T-helper 2 cell treated with Interferon-gamma antibody and Interleukin-4, amounts not matched to agents 5 μg/mL and 100 μg/mL, for 36 hours (primary cell): ENCODE data around the gene CDKN2B-AS1.

ENCODE experiments used
- DNase-seq: peaks from one replicate; pipeline ENCODE4 v3.0.0; 2021; ENCODE audit warnings: low spot score
- H3K27ac Mint-ChIP-seq: one replicate; pipeline ENCODE4 v1.8.0; 2021; ENCODE audit warnings: mild to moderate bottlenecking, mixed read lengths
- H3K27me3 Mint-ChIP-seq: one replicate; pipeline ENCODE4 v1.8.0; 2021; ENCODE audit warnings: low read depth, mixed read lengths
- H3K36me3 Mint-ChIP-seq: one replicate; pipeline ENCODE4 v1.8.0; 2021; ENCODE audit warnings: low read depth, mixed read lengths
- H3K4me1 Mint-ChIP-seq: one replicate; pipeline ENCODE4 v1.8.0; 2021; ENCODE audit warnings: low read depth, mixed read lengths
- H3K4me3 Mint-ChIP-seq: one replicate; pipeline ENCODE4 v1.8.0; 2022; ENCODE audit warnings: mild to moderate bottlenecking, moderate library complexity, mixed read lengths
- H3K9me3 Mint-ChIP-seq: one replicate; pipeline ENCODE4 v1.8.0; 2021; ENCODE audit warnings: mixed read lengths

CDKN2B-AS1 gene

GRCh38 chr9:22108581-22109370 is 114.2 kb downstream of the CDKN2B-AS1 start:
- H3K4me1 Mint-ChIP-seq, result peaks cover 43% of the 10 kb centered on the region
- DNase-seq, result no peak
- H3K4me3 Mint-ChIP-seq, result no peak overlapping the region
- H3K36me3 Mint-ChIP-seq, result peaks cover 1% of the 10 kb centered on the region
- no peaks in the 10 kb centered on the region for H3K9me3 Mint-ChIP-seq
- peaks cover 58% of the 10 kb centered on the region for H3K27me3 Mint-ChIP-seq
- no peak overlapping the region for H3K27ac Mint-ChIP-seq

DNA sequence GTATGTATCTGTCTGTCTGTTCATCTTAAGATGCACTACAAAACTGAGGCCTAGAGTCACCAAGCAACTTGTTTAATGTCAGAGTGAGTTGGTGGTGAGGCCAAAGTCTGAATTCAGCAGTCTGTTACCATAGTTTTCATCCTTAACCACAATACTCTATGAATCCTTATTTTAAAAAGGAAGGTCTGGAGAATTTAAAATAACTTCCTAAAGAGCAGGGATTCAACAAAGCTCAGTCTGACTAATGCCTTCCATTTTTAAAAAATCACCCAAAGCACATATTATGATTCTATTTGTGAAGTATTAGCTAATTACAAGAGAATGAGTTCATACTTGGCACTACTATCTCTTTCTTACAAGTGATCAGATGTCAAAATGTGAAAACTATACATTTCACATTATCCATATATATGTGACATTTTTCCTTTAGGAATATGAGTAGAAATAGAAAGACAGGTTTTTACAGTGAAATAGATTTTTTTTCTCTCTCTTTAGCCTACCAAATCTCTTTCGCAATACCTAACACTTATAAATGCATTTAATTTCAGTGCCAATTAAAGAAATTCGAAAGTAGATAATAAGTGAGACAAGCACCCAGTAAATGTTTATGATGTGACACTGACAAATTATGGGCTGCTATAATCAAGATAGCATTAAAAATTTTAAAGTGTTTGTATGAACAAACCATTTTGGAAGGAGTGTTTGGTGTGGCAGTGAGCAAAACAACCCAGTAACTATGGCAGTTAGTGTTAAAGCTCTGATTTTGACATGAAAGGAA is 116.8 kb downstream of the CDKN2B-AS1 start:
- no peak overlapping the region for H3K4me3 Mint-ChIP-seq
- H3K27ac Mint-ChIP-seq, result no peak overlapping the region
- H3K9me3 Mint-ChIP-seq, result no peaks in the 10 kb centered on the region
- peaks cover 1% of the 10 kb centered on the region for H3K36me3 Mint-ChIP-seq
- peaks cover 73% of the 10 kb centered on the region for H3K27me3 Mint-ChIP-seq
- no peak for DNase-seq
- H3K4me1 Mint-ChIP-seq, result peaks cover 23% of the 10 kb centered on the region

- peaks cover 21% of the 10 kb centered on the region for H3K4me1 Mint-ChIP-seq
Measured at GRCh38 chr9:22111954-22112247, 117.3 kb downstream of the CDKN2B-AS1 start.

DNA sequence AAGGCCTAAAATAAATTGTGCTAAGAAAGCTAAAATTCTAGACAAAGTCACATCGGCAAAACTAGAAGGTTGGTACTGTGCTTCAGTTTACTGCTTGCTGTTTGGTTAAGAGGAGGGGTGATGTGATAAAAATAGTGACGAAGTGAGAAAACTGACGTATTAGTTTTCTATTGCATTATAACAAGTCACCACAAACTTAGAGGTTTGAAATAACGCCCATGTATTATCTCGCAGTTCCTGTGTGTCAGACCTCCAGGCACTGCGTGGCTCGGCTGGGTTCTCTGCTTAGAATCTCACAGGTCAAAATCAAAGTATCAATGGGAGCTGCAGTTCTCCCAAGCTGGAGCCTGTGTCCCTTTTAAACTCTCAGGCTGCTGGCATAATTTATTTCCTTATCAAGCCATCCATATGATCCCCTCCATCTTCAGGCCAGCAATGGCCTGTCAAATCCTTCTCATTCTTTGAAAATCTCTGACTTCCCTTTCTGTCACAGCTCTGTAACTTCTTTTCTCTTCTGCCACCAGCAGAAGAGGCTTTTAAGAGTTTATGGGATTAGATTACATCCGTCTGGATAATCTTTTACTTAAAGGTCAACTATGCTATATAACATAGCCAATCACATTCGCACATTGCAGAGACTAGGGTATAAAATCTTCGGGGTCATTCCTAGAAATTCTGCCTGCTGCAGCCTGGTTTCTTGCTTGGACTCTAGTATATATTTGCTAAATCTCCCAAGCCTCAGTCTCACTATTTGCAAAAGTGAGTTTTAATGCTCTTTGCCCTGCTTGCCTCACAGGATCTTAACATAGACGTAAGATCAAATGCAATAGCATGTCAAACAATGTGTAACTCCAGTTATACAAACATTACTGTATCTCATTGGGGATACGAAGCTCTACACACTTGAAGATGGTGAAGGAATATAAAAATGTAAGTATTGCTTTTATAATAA is 118.6 kb downstream of the CDKN2B-AS1 start:
- Mint-ChIP-seq H3K9me3 (no peaks in the 10 kb centered on the region), H3K4me1 (peaks cover 15% of the 10 kb centered on the region), H3K4me3 (no peak overlapping the region), H3K36me3 (peaks cover 1% of the 10 kb centered on the region), H3K27me3 (peaks cover 73% of the 10 kb centered on the region), H3K27ac (no peak overlapping the region)
- no peak for DNase-seq

More at GRCh38 chr9:22111954-22112247, 117.3 kb downstream of the CDKN2B-AS1 start:
- Mint-ChIP-seq H3K9me3 (no peaks in the 10 kb centered on the region), H3K27ac (no peak overlapping the region), H3K4me3 (no peak overlapping the region), H3K27me3 (peaks cover 75% of the 10 kb centered on the region), H3K36me3 (peaks cover 1% of the 10 kb centered on the region)
- DNase-seq, result no peak

DNA sequence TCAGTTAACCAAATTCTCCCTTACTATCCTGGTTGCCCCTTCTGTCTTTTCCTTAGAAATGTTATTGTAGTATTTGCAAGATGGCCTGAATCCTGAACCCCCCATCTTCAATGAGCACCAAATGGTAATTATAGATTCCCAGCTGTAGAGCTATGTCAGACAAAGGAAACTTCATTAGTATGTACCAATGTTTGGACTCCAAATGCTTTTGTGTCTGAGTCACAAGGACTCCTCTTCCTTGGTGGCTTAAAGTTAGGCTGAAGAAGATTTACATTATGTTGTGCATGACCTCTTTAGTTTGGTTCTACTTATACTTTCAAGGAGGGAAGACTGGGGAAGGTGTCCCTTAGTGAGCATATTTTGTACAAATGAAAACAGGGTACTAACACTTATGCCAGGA is 120.4 kb downstream of the CDKN2B-AS1 start:
- DNase-seq, result no peak
- peaks cover 63% of the 10 kb centered on the region for H3K27me3 Mint-ChIP-seq
- peaks cover 14% of the 10 kb centered on the region for H3K4me1 Mint-ChIP-seq
- no peak overlapping the region for H3K4me3 Mint-ChIP-seq
- H3K27ac Mint-ChIP-seq, result no peak overlapping the region
- no peaks in the 10 kb centered on the region for H3K9me3 Mint-ChIP-seq
- peaks cover 1% of the 10 kb centered on the region for H3K36me3 Mint-ChIP-seq

DNA sequence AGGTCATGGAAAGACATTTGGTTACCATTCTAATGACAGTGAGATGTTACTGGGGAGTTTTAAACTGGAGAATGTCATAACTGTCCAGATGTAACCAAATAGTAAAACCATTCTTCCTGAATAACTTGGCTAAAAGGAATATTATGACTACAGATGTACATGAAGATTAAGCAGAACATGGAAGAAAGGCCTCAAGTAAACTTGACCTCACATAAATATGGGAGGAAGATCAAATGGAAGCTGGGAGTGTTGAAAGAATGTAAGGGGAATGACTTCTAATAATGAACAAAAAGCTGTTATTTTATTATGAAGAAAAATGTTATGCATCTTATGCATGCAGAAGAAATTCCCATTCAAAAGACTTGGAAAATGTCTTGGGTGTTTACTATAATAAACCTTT is 122.2 kb downstream of the CDKN2B-AS1 start:
- no peak for DNase-seq
- Mint-ChIP-seq H3K9me3 (no peaks in the 10 kb centered on the region), H3K36me3 (peaks cover 1% of the 10 kb centered on the region), H3K4me3 (no peak overlapping the region), H3K27ac (no peak overlapping the region), H3K27me3 (peaks cover 68% of the 10 kb centered on the region), H3K4me1 (peaks cover 20% of the 10 kb centered on the region)

DNA sequence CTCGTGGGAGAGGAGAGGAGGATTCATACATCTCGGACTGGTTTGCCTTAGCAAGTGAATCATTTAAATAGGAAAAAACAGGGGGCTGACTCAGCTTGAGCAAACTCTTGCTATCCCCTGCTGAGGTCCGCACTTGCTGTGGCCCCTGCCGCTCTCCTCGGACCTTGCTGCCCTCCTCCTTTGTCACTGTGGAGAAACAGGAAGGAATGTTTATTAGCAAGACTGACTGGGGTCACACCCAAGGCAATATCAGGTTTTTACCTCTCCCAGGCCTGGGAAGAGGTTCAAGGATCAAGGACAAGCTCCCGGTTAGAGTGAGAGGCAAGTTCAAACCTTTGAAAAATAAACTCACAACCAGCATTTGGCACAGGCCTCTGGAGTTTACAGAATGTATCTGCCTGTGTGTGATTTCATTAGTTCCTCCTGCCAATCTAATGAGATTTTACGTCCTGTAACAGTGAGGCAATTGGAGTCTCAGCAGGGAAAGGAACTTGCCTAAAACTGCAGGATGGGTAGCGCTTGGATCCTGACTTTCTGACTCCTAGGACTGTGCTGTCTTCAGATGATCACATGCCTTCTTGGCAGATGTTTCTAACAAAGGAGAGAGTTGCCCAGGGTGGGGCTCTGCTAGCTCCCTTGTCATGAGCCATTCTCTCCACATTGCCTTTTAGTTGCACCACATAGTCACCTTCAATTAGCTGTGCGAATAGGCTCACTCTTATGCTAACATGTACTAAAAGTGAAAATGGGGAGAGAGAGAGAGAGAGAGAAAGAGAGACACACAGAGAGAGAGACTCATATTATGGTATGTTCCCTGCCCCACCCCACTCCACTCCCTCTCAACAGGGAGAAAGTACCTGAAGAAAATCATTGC is 123.2 kb downstream of the CDKN2B-AS1 start:
- Mint-ChIP-seq H3K9me3 (no peaks in the 10 kb centered on the region), H3K27ac (no peak overlapping the region)

DNA sequence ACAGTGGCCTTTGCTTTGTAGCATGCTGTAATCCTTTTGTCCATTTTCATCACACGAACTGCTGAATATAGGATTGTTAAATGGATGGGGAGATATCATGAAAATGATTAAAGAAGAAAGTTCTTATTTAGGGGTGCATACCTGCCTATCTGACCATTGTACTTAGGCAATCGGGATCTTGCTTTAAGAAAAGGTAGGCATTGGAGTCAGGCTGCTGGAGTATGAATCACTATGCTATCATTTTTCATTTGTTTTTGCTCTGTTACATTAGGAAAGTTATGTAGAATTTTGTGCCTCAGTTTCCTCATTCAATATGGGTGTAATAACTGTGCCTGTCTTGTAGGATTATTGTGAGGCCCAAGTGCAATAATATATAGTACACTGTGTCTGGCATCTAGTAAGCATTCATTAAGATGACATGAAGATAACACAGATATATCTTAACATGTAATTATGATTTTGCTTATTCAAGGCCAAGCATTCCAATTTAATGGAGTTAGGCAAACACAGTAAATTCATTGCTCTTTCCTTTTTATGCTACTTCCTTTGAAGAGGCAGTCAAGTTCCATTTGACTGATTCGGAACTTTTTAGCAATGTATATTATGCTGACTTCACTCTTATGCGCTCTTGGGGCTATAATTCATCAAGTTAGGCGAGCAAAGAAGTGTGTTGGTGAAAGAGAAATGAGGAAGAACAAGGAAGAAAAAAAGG is 124.4 kb downstream of the CDKN2B-AS1 start:
- no peak for DNase-seq
- H3K4me1 Mint-ChIP-seq, result peaks cover 20% of the 10 kb centered on the region
- no peak overlapping the region for H3K4me3 Mint-ChIP-seq
- H3K27me3 Mint-ChIP-seq, result peaks cover 73% of the 10 kb centered on the region
- H3K9me3 Mint-ChIP-seq, result no peaks in the 10 kb centered on the region
- no peaks in the 10 kb centered on the region for H3K36me3 Mint-ChIP-seq
- H3K27ac Mint-ChIP-seq, result no peak overlapping the region

More for the DNA sequence above, 123.2 kb downstream of the CDKN2B-AS1 start:
- Mint-ChIP-seq H3K4me3 (no peak overlapping the region), H3K4me1 (peaks cover 20% of the 10 kb centered on the region), H3K27me3 (peaks cover 72% of the 10 kb centered on the region), H3K36me3 (no peaks in the 10 kb centered on the region)
- no peak for DNase-seq

DNA sequence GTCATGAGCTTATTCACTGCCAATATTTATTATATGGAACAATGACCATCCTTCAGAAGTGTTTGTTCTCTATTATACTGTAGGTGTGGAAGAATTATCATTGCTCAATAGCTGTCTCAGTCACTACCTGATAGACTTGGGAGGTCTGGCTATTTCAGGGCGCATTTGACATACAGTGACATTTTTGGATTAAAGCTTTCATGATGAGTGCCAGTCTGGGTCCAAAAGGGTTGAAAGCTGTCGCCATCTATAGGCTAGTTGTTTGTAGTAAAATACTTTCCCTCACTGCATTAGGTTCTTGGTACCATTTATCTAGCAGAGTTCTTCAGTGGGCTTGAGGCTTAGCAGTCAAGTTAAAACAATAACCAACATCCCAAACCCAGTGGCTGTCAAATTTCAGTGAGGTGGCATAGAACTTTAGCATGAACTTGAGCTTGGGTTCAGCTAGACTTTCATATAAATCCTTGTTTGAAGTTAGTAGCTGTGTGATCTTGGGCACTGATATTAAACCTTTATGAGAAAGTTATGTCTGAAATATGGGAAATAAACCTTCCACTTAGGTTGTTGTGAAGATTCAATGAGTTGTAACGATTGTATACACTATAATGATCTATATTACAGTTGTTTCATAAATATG is 125.0 kb downstream of the CDKN2B-AS1 start:
- no peaks in the 10 kb centered on the region for H3K36me3 Mint-ChIP-seq
- no peaks in the 10 kb centered on the region for H3K9me3 Mint-ChIP-seq
- DNase-seq, result no peak
- peaks cover 75% of the 10 kb centered on the region for H3K27me3 Mint-ChIP-seq
- H3K4me3 Mint-ChIP-seq, result no peak overlapping the region
- no peak overlapping the region for H3K27ac Mint-ChIP-seq
- H3K4me1 Mint-ChIP-seq, result peaks cover 20% of the 10 kb centered on the region

GRCh38 chr9:22120159-22120549 is 125.6 kb downstream of the CDKN2B-AS1 start:
- no peak for DNase-seq
- Mint-ChIP-seq H3K36me3 (no peaks in the 10 kb centered on the region), H3K27ac (no peak overlapping the region), H3K27me3 (peaks cover 74% of the 10 kb centered on the region), H3K4me1 (peaks cover 20% of the 10 kb centered on the region), H3K9me3 (no peaks in the 10 kb centered on the region), H3K4me3 (no peak overlapping the region)

GRCh38 chr9:22120595-22120994 is 126.0 kb downstream of the CDKN2B-AS1 start:
- Mint-ChIP-seq H3K4me1 (peaks cover 20% of the 10 kb centered on the region), H3K36me3 (no peaks in the 10 kb centered on the region), H3K4me3 (no peak overlapping the region), H3K27ac (no peak overlapping the region), H3K27me3 (peaks cover 70% of the 10 kb centered on the region), H3K9me3 (no peaks in the 10 kb centered on the region)
- DNase-seq, result no peak

- H3K36me3 Mint-ChIP-seq, result no peaks in the 10 kb centered on the region
- H3K4me3 Mint-ChIP-seq, result no peak overlapping the region
- peaks cover 68% of the 10 kb centered on the region for H3K27me3 Mint-ChIP-seq
- no peak overlapping the region for H3K27ac Mint-ChIP-seq
- DNase-seq, result no peak
- peaks cover 10% of the 10 kb centered on the region for H3K4me1 Mint-ChIP-seq
- no peaks in the 10 kb centered on the region for H3K9me3 Mint-ChIP-seq
Measured at GRCh38 chr9:22124263-22125011, 129.8 kb downstream of the CDKN2B-AS1 start.
